Measurements from ENCODE around the gene PTEN. TPM values are rescaled to one million over a fixed set of nuclear protein-coding genes. Genes with fewer than 3 reads are reported as not detected.

Gene PTEN
- total and polyA plus RNA-seq, 2 donors (not counting 3 experiments of a cell fraction or from before 2014, with no cell fraction given) = 8.0 to 76.9 TPM

DNA sequence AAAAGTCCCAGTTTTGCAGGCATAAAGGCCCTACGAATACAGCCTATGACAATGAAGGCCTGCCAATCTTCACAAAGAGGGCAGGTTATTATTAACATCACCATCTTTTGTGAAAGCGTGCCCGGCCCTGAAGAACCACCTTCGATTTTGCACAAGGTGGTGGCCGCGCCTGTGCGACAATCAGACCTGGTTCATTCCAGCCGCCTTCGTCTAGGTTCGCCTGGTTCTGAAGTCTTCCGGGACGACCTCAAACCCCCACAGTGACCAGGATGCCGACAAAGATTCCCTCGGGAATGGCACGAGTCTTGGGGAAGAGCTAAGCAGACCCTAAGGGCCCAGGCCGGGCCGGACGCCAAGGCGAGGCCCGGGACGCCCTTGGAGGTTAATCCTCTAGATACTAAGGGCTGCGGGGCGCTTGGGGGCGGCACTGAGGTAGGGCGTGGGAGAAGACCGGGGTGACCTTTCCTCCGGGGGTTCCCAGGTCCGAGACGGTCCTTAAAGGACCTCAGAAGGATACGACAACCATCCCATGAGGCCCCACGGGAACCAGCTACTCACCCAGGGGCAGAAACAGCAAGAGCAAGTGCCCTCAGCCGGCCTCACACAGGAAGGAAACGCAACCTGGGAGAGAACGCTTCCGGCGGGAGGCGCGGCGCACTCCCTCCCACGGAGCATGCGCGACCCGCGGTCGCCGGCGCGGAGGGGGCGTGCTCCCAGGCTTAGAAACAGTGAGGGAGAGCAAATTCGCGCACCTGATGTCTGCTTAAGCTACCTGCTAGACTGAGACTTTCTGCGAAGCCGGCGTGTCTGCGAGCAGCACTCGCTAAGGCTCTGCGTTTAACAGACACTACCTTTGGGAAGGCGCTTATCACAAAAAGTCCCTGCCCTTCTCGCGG lies 45.6 kb upstream of the PTEN start, which contains the start of gene ATAD1:
Gene ATAD1 (minus strand): TSS at position 618 of the 896 bp plus-strand sequence. CDS start 3,627 bp downstream, outside the sequence.
- intact Hi-C loops (cut with micrococcal nuclease) = loop anchor here (1.0 to 2.0 kb wide), 5 partner anchors 41 to 571 kb away; no protein-coding TSS in a partner anchor
- Histone ChIP-seq H3K79me2 (ENCODE audit: control insufficient read depth, insufficient read depth, low read length) (peaks cover 34% of the 10 kb centered on the region), H3K27ac (ENCODE audit: insufficient read depth, low read depth, low read length) (peak within 1 kb of the TSS; percentile 68), H3K4me2 (ENCODE audit: insufficient read depth, low read length) (peak within 1 kb of the TSS; percentile 93), H4K20me1 (replicated peaks; ENCODE audit: control insufficient read depth, extremely low read depth, insufficient read depth, low read length) (no peaks in the 10 kb centered on the region), H3K4me1 (ENCODE audit: control insufficient read depth, extremely low read depth, insufficient read depth, low read length) (peaks cover 22% of the 10 kb centered on the region), H2AFZ (ENCODE audit: low read depth, low read length) (peak within 1 kb of the TSS; percentile 92), H3K4me3 (replicated peaks in 1 of 3; ENCODE audit: insufficient read depth in 1 of 3, low read depth in 1 of 3, low read length in 3 of 3) (peak within 1 kb of the TSS; percentile 61 to 88 (median 78)), H3K36me3 (ENCODE audit: control insufficient read depth in 2 of 2, extremely low read depth in 1 of 2, insufficient read depth in 2 of 2, low read length in 2 of 2) (peaks cover 0 to 2% of the 10 kb centered on the region in 2 experiments), H3K9me3 (replicated peaks; ENCODE audit: control insufficient read depth, insufficient read depth, low read length) (no peaks in the 10 kb centered on the region), H3K27me3 (ENCODE audit: control insufficient read depth in 2 of 2, insufficient read depth in 2 of 2, low read length in 2 of 2) (no peaks in the 10 kb centered on the region), H3K9me1 (replicated peaks; ENCODE audit: control insufficient read depth, extremely low read depth, insufficient read depth, low read length) (no peaks in the 10 kb centered on the region), H3K9ac (replicated peaks; ENCODE audit: extremely low read depth, insufficient read depth, low read length) (peak within 1 kb of the TSS; percentile 76)
- CTCF ChIA-PET = interaction anchor here (0.7 to 1.7 kb wide), 6 partner anchors 11 to 572 kb away, joined by 3 to 6 read pairs (median 4); partner anchors contain the start of genes KLLN and PTEN
- dilution Hi-C loops (cut with MboI; ENCODE audit: extremely low pct_ligation_motif_present, low sequenced_read_pairs) = no loop called here
- BruUV-seq (replicated peaks) = TSS peak; percentile 63
- DNase-seq (ENCODE audit: low read depth, low spot score) (peak; percentile 80), FAIRE-seq (peak; percentile 28)
- TF ChIP-seq CTCF (IDR thresholded peaks at IDR 0.05; ENCODE audit: extremely low read depth in 1 of 2, insufficient read depth in 1 of 2, low read depth in 1 of 2, low read length in 2 of 2) (peak in 1 of 2 donors; percentile 5), MAX (IDR thresholded peaks at IDR 0.05; ENCODE audit: insufficient read depth, insufficient read length) (no peak), POLR2AphosphoS5 (IDR thresholded peaks at IDR 0.05; ENCODE audit: insufficient read depth, low read depth, low read length) (peak; percentile 82), POLR2A (IDR thresholded peaks at IDR 0.05; ENCODE audit: low read depth, low read length) (peak; percentile 77), JUN (IDR thresholded peaks at IDR 0.05; ENCODE audit: borderline replicate concordance, insufficient read depth, insufficient read length, low read depth) (no peak), FOS (IDR thresholded peaks at IDR 0.05; ENCODE audit: borderline replicate concordance, insufficient read depth, low read length) (no peak)
- POLR2A ChIA-PET = no interaction called here
